Glutamatergic neuron (in vitro differentiated cells): ENCODE measurements around the gene ADAT1. TPM values are rescaled to one million over a fixed set of nuclear protein-coding genes. Genes with fewer than 3 reads are reported as not detected.

Source experiments
- DNase-seq: peaks from one replicate; pipeline ENCODE4 v3.0.0; 2022
- H3K27ac Mint-ChIP-seq: one replicate; pipeline ENCODE4 v1.8.0; 2020; ENCODE audit warnings: mild to moderate bottlenecking, mixed read lengths, inconsistent platforms; ENCODE audit not compliant: unreplicated experiment
- H3K27me3 Mint-ChIP-seq: one replicate; pipeline ENCODE4 v1.8.0; 2020; ENCODE audit warnings: mild to moderate bottlenecking, moderate library complexity, mixed read lengths, inconsistent platforms; ENCODE audit not compliant: unreplicated experiment
- H3K36me3 Mint-ChIP-seq: one replicate; pipeline ENCODE4 v1.8.0; 2020; ENCODE audit warnings: mild to moderate bottlenecking, mixed read lengths, inconsistent platforms; ENCODE audit not compliant: unreplicated experiment
- H3K4me1 Mint-ChIP-seq: one replicate; pipeline ENCODE4 v1.8.0; 2020; ENCODE audit warnings: mild to moderate bottlenecking, low read depth, mixed read lengths, inconsistent platforms; ENCODE audit not compliant: unreplicated experiment
- H3K4me3 Mint-ChIP-seq: one replicate; pipeline ENCODE4 v1.8.0; 2020; ENCODE audit warnings: mild to moderate bottlenecking, mixed read lengths, inconsistent platforms; ENCODE audit not compliant: unreplicated experiment
- H3K9me3 Mint-ChIP-seq: one replicate; pipeline ENCODE4 v1.8.0; 2020; ENCODE audit warnings: mild to moderate bottlenecking, moderate library complexity, mixed read lengths, inconsistent platforms; ENCODE audit not compliant: unreplicated experiment
- CTCF ChIP-seq: fragments of 200-600 bp; sonication (generic); IDR thresholded peaks from one replicate; pipeline ENCODE4 v1.5.0; 2021; ENCODE audit not compliant: partially characterized antibody, unreplicated experiment
- total RNA-seq: library from RNA; stranded (reverse); fragmentation: NEBNext Ultra II Directional; extraction: Animal tissue kit (Norgen Biotek cat#: 25700); gene quantifications from one replicate; pipeline ENCODE4 v1.2.1, GENCODE V29; 2021; ENCODE audit not compliant: unreplicated experiment

ADAT1 gene
- total RNA-seq, 1 donor from 2014 or later: 80.1 TPM

GRCh38 chr16:75555707-75556430 is 67.2 kb downstream of the ADAT1 start, which contains the start of gene TMEM231:
Gene TMEM231 (minus strand): TSS chr16:75556252. CDS start chr16:75556209, 43 bp downstream.
- H3K4me1 Mint-ChIP-seq: peaks cover 16% of the 10 kb centered on the region
- TF ChIP-seq CTCF: no peak
- H3K4me3 Mint-ChIP-seq: peak within 1 kb of the TSS; percentile 98
- peak; percentile 99 for DNase-seq
- no peaks in the 10 kb centered on the region for H3K36me3 Mint-ChIP-seq
- no peaks in the 10 kb centered on the region for H3K27me3 Mint-ChIP-seq
- H3K27ac Mint-ChIP-seq: peak within 1 kb of the TSS; percentile 95
- peaks cover 5% of the 10 kb centered on the region for H3K9me3 Mint-ChIP-seq

GRCh38 chr16:75555213-75555706 is 67.8 kb downstream of the ADAT1 start:
- Mint-ChIP-seq H3K27me3 (no peaks in the 10 kb centered on the region), H3K4me3 (peak overlapping the region; percentile 98), H3K36me3 (no peaks in the 10 kb centered on the region), H3K27ac (peak overlapping the region; percentile 95), H3K9me3 (peaks cover 5% of the 10 kb centered on the region), H3K4me1 (peaks cover 16% of the 10 kb centered on the region)
- TF ChIP-seq CTCF: no peak
- DNase-seq: peak; percentile 89

GRCh38 chr16:75552951-75553350 is 70.1 kb downstream of the ADAT1 start:
- Mint-ChIP-seq H3K27ac (no peak overlapping the region), H3K36me3 (no peaks in the 10 kb centered on the region), H3K4me3 (no peak overlapping the region), H3K9me3 (peaks cover 2% of the 10 kb centered on the region), H3K4me1 (peaks cover 5% of the 10 kb centered on the region), H3K27me3 (no peaks in the 10 kb centered on the region)
- no peak for TF ChIP-seq CTCF
- no peak for DNase-seq

- no peaks in the 10 kb centered on the region for H3K27me3 Mint-ChIP-seq
- peaks cover 2% of the 10 kb centered on the region for H3K9me3 Mint-ChIP-seq
- H3K4me1 Mint-ChIP-seq: no peaks in the 10 kb centered on the region
- H3K4me3 Mint-ChIP-seq: no peak overlapping the region
- no peak for DNase-seq
- TF ChIP-seq CTCF: no peak
- no peaks in the 10 kb centered on the region for H3K36me3 Mint-ChIP-seq
- no peak overlapping the region for H3K27ac Mint-ChIP-seq
Observed at GRCh38 chr16:75550211-75550662, 72.8 kb downstream of the ADAT1 start.

Other genes starting within 250 kb of the ADAT1 start
- gene CFDP1, start 189.8 kb downstream of the ADAT1 start, total RNA-seq: 60.1 TPM
- 30.6 TPM for gene TMEM170A, start 158.6 kb downstream of the ADAT1 start, total RNA-seq
- gene CHST6, start 127.8 kb downstream of the ADAT1 start, total RNA-seq: 4.0 TPM
- 0.64 TPM for gene CHST5, start 87.2 kb downstream of the ADAT1 start, total RNA-seq
- 14.1 TPM for gene TMEM231, start 67.0 kb downstream of the ADAT1 start, total RNA-seq
- gene GABARAPL2, start 56.9 kb downstream of the ADAT1 start, total RNA-seq: 208 TPM
- gene KARS1, start 24.4 kb upstream of the ADAT1 start, total RNA-seq: 97.4 TPM
- 137 TPM for gene TERF2IP, start 24.5 kb upstream of the ADAT1 start, total RNA-seq
- gene CPHXL2, start 53.7 kb upstream of the ADAT1 start, total RNA-seq: not detected
- not detected for gene DUXB, start 78.2 kb upstream of the ADAT1 start, total RNA-seq
- gene CPHXL, start 103.2 kb upstream of the ADAT1 start, total RNA-seq: not detected